BLaER1 (cell line): ENCODE results near the gene WDR45B.

Source experiments
- H3K27ac ChIP-seq: shearing (Covaris generic); formaldehyde crosslinking; 2 replicates; pipeline ENCODE4 v1.8.1; 2022
- H3K27me3 ChIP-seq: shearing (Covaris generic); formaldehyde crosslinking; 2 replicates; pipeline ENCODE4 v1.8.1; 2022
- H3K36me3 ChIP-seq: shearing (Covaris generic); formaldehyde crosslinking; 2 replicates; pipeline ENCODE4 v1.8.1; 2022
- H3K4me1 ChIP-seq: shearing (Covaris generic); formaldehyde crosslinking; 2 replicates; pipeline ENCODE4 v1.8.1; 2022
- H3K4me2 ChIP-seq: shearing (Covaris generic); formaldehyde crosslinking; 2 replicates; pipeline ENCODE4 v1.8.1; 2022
- H3K4me3 ChIP-seq: shearing (Covaris generic); formaldehyde crosslinking; 2 replicates; pipeline ENCODE4 v1.8.1; 2022
- H3K9ac ChIP-seq: shearing (Covaris generic); formaldehyde crosslinking; 2 replicates; pipeline ENCODE4 v1.8.1; 2022
- H3K9me3 ChIP-seq: shearing (Covaris generic); formaldehyde crosslinking; 2 replicates; pipeline ENCODE4 v1.8.1; 2022
- H4K20me1 ChIP-seq: shearing (Covaris generic); formaldehyde crosslinking; 2 replicates; pipeline ENCODE4 v1.8.1; 2022
- Cebpa-rat ChIP-seq: shearing (Covaris generic); IDR thresholded peaks from 2 replicates; pipeline ENCODE4 v1.8.1; 2022

The WDR45B gene

GRCh38 chr17:82605939-82606600 lies 42.2 kb downstream of the WDR45B start:
- peaks cover 59% of the 10 kb centered on the region for H4K20me1 ChIP-seq
- peaks cover 85% of the 10 kb centered on the region for H3K36me3 ChIP-seq
- no peak overlapping the region for H3K4me2 ChIP-seq
- no peak overlapping the region for H3K9ac ChIP-seq
- H3K4me3 ChIP-seq: no peak overlapping the region
- no peaks in the 10 kb centered on the region for H3K9me3 ChIP-seq
- no peak for TF ChIP-seq Cebpa-rat
- H3K27ac ChIP-seq: no peak overlapping the region
- no peaks in the 10 kb centered on the region for H3K27me3 ChIP-seq
- peaks cover 47% of the 10 kb centered on the region for H3K4me1 ChIP-seq

- Histone ChIP-seq H3K27ac (peak overlapping the region; percentile 44; the same call in 1 of the 2 replicates), H3K9ac (no peak overlapping the region), H3K4me1 (peaks cover 58% of the 10 kb centered on the region), H3K36me3 (peaks cover 85% of the 10 kb centered on the region), H3K4me3 (no peak overlapping the region), H4K20me1 (peaks cover 73% of the 10 kb centered on the region), H3K27me3 (no peaks in the 10 kb centered on the region), H3K9me3 (no peaks in the 10 kb centered on the region), H3K4me2 (peak overlapping the region; percentile 72)
- TF ChIP-seq Cebpa-rat: no peak
Observed at GRCh38 chr17:82604532-82604931, 43.7 kb downstream of the WDR45B start.

- Histone ChIP-seq H3K36me3 (peaks cover 85% of the 10 kb centered on the region), H4K20me1 (peaks cover 78% of the 10 kb centered on the region), H3K27me3 (no peaks in the 10 kb centered on the region), H3K4me3 (no peak overlapping the region), H3K27ac (peak overlapping the region; percentile 24; the same call in 1 of the 2 replicates), H3K4me2 (peak overlapping the region; percentile 72), H3K9ac (no peak overlapping the region), H3K4me1 (peaks cover 63% of the 10 kb centered on the region), H3K9me3 (no peaks in the 10 kb centered on the region)
- no peak for TF ChIP-seq Cebpa-rat
Observed at GRCh38 chr17:82603981-82604448, 44.2 kb downstream of the WDR45B start.

GRCh38 chr17:82602986-82603710 lies 45.1 kb downstream of the WDR45B start:
- peaks cover 88% of the 10 kb centered on the region for H3K36me3 ChIP-seq
- H3K4me2 ChIP-seq: peak overlapping the region; percentile 72

GRCh38 chr17:82602487-82602886 lies 45.8 kb downstream of the WDR45B start:
- no peak overlapping the region for H3K27ac ChIP-seq

More at GRCh38 chr17:82602986-82603710, 45.1 kb downstream of the WDR45B start:
- Histone ChIP-seq H3K4me1 (peaks cover 72% of the 10 kb centered on the region), H3K9me3 (no peaks in the 10 kb centered on the region), H3K27ac (no peak overlapping the region), H3K27me3 (no peaks in the 10 kb centered on the region), H3K4me3 (no peak overlapping the region), H3K9ac (no peak overlapping the region), H4K20me1 (peaks cover 87% of the 10 kb centered on the region)
- no peak for TF ChIP-seq Cebpa-rat

GRCh38 chr17:82601447-82602000 lies 46.7 kb downstream of the WDR45B start:
- Histone ChIP-seq H3K4me1 (peaks cover 79% of the 10 kb centered on the region), H3K4me2 (no peak overlapping the region), H3K9ac (no peak overlapping the region), H3K27ac (no peak overlapping the region), H3K36me3 (peaks cover 95% of the 10 kb centered on the region), H4K20me1 (peaks cover 89% of the 10 kb centered on the region), H3K27me3 (no peaks in the 10 kb centered on the region), H3K4me3 (no peak overlapping the region), H3K9me3 (no peaks in the 10 kb centered on the region)
- TF ChIP-seq Cebpa-rat: no peak

More at GRCh38 chr17:82602487-82602886, 45.8 kb downstream of the WDR45B start:
- H4K20me1 ChIP-seq: peaks cover 92% of the 10 kb centered on the region
- no peak overlapping the region for H3K4me3 ChIP-seq
- 0 out of 2 replicates have a peak overlapping the region, but pooled peaks have one; percentile 72 for H3K4me2 ChIP-seq
- H3K9me3 ChIP-seq: no peaks in the 10 kb centered on the region
- no peak for TF ChIP-seq Cebpa-rat
- peaks cover 73% of the 10 kb centered on the region for H3K4me1 ChIP-seq
- no peaks in the 10 kb centered on the region for H3K27me3 ChIP-seq
- peaks cover 88% of the 10 kb centered on the region for H3K36me3 ChIP-seq
- H3K9ac ChIP-seq: no peak overlapping the region

GRCh38 chr17:82600731-82601446 lies 47.4 kb downstream of the WDR45B start:
- Histone ChIP-seq H4K20me1 (peaks cover 83% of the 10 kb centered on the region), H3K9ac (no peak overlapping the region), H3K36me3 (peaks cover 95% of the 10 kb centered on the region), H3K4me3 (no peak overlapping the region), H3K4me1 (peaks cover 85% of the 10 kb centered on the region), H3K27me3 (no peaks in the 10 kb centered on the region), H3K27ac (no peak overlapping the region), H3K4me2 (peak overlapping the region; percentile 72; the same call in 1 of the 2 replicates), H3K9me3 (no peaks in the 10 kb centered on the region)
- TF ChIP-seq Cebpa-rat: no peak

GRCh38 chr17:82599674-82600661 lies 48.3 kb downstream of the WDR45B start:
- Histone ChIP-seq H3K4me2 (peak overlapping the region; percentile 72), H3K9me3 (no peaks in the 10 kb centered on the region), H3K4me3 (no peak overlapping the region), H3K9ac (0 out of 2 replicates have a peak overlapping the region, but pooled peaks have one; percentile 48), H3K27me3 (no peaks in the 10 kb centered on the region), H4K20me1 (peaks cover 74% of the 10 kb centered on the region), H3K4me1 (peaks cover 86% of the 10 kb centered on the region), H3K27ac (peak overlapping the region; percentile 49; the same call in 1 of the 2 replicates), H3K36me3 (peaks cover 99% of the 10 kb centered on the region)
- TF ChIP-seq Cebpa-rat: no peak
